ENCODE results near the gene EML4. TPM values are rescaled to one million over a fixed set of nuclear protein-coding genes. Genes with fewer than 3 reads are reported as not detected.

Gene EML4
- total RNA-seq, 3 donors from 2014 or later (not counting 1 experiment from before 2014, with no cell fraction given), result 88.4 to 136 (median 91.5) TPM

DNA sequence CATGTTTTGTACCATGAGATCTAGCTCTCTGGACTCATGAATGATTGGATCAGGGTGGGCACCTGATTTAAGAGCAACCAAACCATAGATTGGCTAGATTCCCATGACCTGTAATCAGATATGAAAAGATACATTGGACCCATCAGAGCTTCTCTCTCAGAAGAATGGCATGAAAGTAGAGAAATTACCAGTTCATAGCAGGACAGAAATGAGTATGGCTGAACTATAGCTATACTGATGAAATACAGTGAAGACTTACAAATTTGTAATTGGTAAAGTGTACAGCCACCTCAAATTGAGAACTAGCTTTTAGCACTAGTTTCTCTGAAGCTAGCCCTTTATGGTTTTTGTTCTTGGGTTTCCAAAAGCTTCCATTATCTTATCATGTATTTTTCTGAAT is 19.0 kb upstream of the EML4 start:
- Mint-ChIP-seq H3K4me1 (no peaks in the 10 kb centered on the region), H3K4me3 (no peak overlapping the region)
- no peak for ATAC-seq

GRCh38 chr2:42153944-42154581 is 15.1 kb upstream of the EML4 start:
- TF ChIP-seq CTCF (IDR thresholded peaks at IDR 0.05), result no peak
- H3K36me3 Mint-ChIP-seq, result no peaks in the 10 kb centered on the region
- Histone ChIP-seq H3K4me3 (ENCODE audit: low read length) (no peak overlapping the region), H3K4me1 (ENCODE audit: control insufficient read depth, insufficient read depth, low read length) (no peaks in the 10 kb centered on the region), H3K9me3 (ENCODE audit: control insufficient read depth, insufficient read depth, low read length) (no peaks in the 10 kb centered on the region), H3K27ac (ENCODE audit: low read length) (no peak overlapping the region), H3K36me3 (ENCODE audit: control insufficient read depth, insufficient read depth, low read length) (no peaks in the 10 kb centered on the region), H3K27me3 (ENCODE audit: control insufficient read depth, insufficient read depth, low read length) (no peaks in the 10 kb centered on the region)
- no peaks in the 10 kb centered on the region for H3K27me3 Mint-ChIP-seq (ENCODE audit: low read depth in 2 of 2)
- H3K4me1 Mint-ChIP-seq, result no peaks in the 10 kb centered on the region
- H3K27ac Mint-ChIP-seq, result no peak overlapping the region
- no peaks in the 10 kb centered on the region for H3K9me3 Mint-ChIP-seq
- H3K4me3 Mint-ChIP-seq, result no peak overlapping the region
- WGBS (ENCODE audit: insufficient coverage), result 99% methylated on average over 3 of the region's 4 CpGs
- ATAC-seq (no peak), DNase-seq (no peak)
- intact Hi-C loops (cut with micrococcal nuclease), result no loop called here

More for the DNA sequence above, 19.0 kb upstream of the EML4 start:
- intact Hi-C loops (cut with micrococcal nuclease), result no loop called here
- no peaks in the 10 kb centered on the region for H3K4me1 ChIP-seq (ENCODE audit: control insufficient read depth, insufficient read depth, low read length)
- H3K27ac Mint-ChIP-seq, result no peak overlapping the region
- no peak overlapping the region for H3K4me3 ChIP-seq (ENCODE audit: low read length)
- H3K9me3 Mint-ChIP-seq, result no peaks in the 10 kb centered on the region
- no peak for DNase-seq
- H3K9me3 ChIP-seq (ENCODE audit: control insufficient read depth, insufficient read depth, low read length), result no peaks in the 10 kb centered on the region
- TF ChIP-seq CTCF (IDR thresholded peaks at IDR 0.05), result no peak
- H3K27me3 ChIP-seq (ENCODE audit: control insufficient read depth, insufficient read depth, low read length), result no peaks in the 10 kb centered on the region
- H3K27me3 Mint-ChIP-seq (ENCODE audit: low read depth in 2 of 2), result no peaks in the 10 kb centered on the region
- no peak overlapping the region for H3K27ac ChIP-seq (ENCODE audit: low read length)
- H3K36me3 Mint-ChIP-seq, result no peaks in the 10 kb centered on the region
- H3K36me3 ChIP-seq (ENCODE audit: control insufficient read depth, insufficient read depth, low read length), result no peaks in the 10 kb centered on the region

DNA sequence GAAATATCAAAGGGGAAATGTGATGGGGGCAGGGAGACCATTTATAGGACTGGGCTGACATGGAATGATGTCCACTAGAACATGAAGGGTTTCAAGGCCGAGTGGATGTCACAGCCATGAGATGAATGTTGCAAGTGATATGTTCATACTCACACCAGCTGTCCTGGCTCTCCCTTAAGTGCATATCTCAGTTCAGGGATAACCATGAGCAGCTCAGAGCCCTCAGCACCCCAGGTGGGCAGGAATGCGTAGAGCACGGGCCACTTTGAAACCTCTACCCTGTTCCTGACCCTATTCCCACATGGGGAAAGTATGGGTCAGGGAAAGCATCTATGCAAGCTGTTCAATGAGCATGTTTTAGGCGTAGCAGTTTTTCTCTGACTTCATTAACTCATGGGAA is 12.4 kb upstream of the EML4 start:
- Mint-ChIP-seq H3K9me3 (no peaks in the 10 kb centered on the region), H3K27ac (no peak overlapping the region), H3K4me3 (no peak overlapping the region), H3K36me3 (no peaks in the 10 kb centered on the region), H3K27me3 (ENCODE audit: low read depth in 2 of 2) (peaks cover 0 to 2% of the 10 kb centered on the region in 2 donors), H3K4me1 (no peaks in the 10 kb centered on the region)
- intact Hi-C loops (cut with micrococcal nuclease), result no loop called here
- Histone ChIP-seq H3K36me3 (ENCODE audit: control insufficient read depth, insufficient read depth, low read length) (no peaks in the 10 kb centered on the region), H3K27ac (ENCODE audit: low read length) (no peak overlapping the region), H3K9me3 (ENCODE audit: control insufficient read depth, insufficient read depth, low read length) (no peaks in the 10 kb centered on the region), H3K27me3 (ENCODE audit: control insufficient read depth, insufficient read depth, low read length) (no peaks in the 10 kb centered on the region), H3K4me1 (ENCODE audit: control insufficient read depth, insufficient read depth, low read length) (no peaks in the 10 kb centered on the region), H3K4me3 (ENCODE audit: low read length) (no peak overlapping the region)
- WGBS (ENCODE audit: insufficient coverage), result 89% methylated on average over 3 of the region's 4 CpGs
- DNase-seq, result no peak
- no peak for ATAC-seq
- TF ChIP-seq CTCF (IDR thresholded peaks at IDR 0.05), result no peak

- H3K27me3 ChIP-seq (ENCODE audit: control insufficient read depth, insufficient read depth, low read length), result no peaks in the 10 kb centered on the region
- intact Hi-C loops (cut with micrococcal nuclease), result no loop called here
- no peak overlapping the region for H3K27ac ChIP-seq (ENCODE audit: low read length)
- H3K36me3 ChIP-seq (ENCODE audit: control insufficient read depth, insufficient read depth, low read length), result no peaks in the 10 kb centered on the region
- ATAC-seq, result no peak
- TF ChIP-seq CTCF (IDR thresholded peaks at IDR 0.05), result no peak
- Mint-ChIP-seq H3K27me3 (ENCODE audit: low read depth in 2 of 2) (peaks cover 17 to 18% of the 10 kb centered on the region in 2 donors), H3K27ac (no peak overlapping the region), H3K36me3 (no peaks in the 10 kb centered on the region), H3K4me1 (no peaks in the 10 kb centered on the region), H3K4me3 (no peak overlapping the region), H3K9me3 (no peaks in the 10 kb centered on the region)
- no peaks in the 10 kb centered on the region for H3K9me3 ChIP-seq (ENCODE audit: control insufficient read depth, insufficient read depth, low read length)
- H3K4me1 ChIP-seq (ENCODE audit: control insufficient read depth, insufficient read depth, low read length), result no peaks in the 10 kb centered on the region
- H3K4me3 ChIP-seq (ENCODE audit: low read length), result no peak overlapping the region
- no peak for DNase-seq
These were observed 7.7 kb upstream of the EML4 start for GRCh38 chr2:42161444-42161843.

Measured in natural killer cell (primary cell).